GM18511 (cell line): ENCODE results near the gene GTF3C4.

Experiments used
- ATAC-seq: cut with Tn5 transposase; IDR thresholded peaks from one replicate; pipeline ENCODE4 v1.9.1; 2021; ENCODE audit warnings: mild to moderate bottlenecking, moderate library complexity; ENCODE audit not compliant: unreplicated experiment

The GTF3C4 gene

GRCh38 chr9:132730054-132731033 is 60.1 kb downstream of the GTF3C4 start:
- no peak for ATAC-seq

DNA sequence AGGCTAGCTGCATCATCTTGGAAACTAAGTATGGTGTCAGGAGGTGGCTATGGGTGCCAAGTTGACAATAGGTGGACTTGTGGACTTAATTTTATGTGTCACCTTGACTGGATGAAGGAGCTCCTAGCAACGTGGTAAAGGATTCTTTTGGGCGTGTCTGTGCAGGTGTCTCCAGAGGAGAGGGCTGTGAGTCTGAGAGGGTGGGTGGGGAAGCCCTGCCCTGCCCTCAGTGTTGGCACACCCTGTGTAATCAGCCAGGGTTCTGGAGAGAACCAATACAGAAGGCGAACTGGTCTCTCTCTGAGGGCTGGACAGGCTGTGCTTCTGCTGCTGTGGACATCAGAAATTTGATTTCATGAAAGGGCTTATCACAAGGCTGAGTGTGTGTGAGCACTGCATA is 61.0 kb downstream of the GTF3C4 start:
- no peak for ATAC-seq

- ATAC-seq, result no peak
Measured at GRCh38 chr9:132732326-132733259, 62.3 kb downstream of the GTF3C4 start.

- ATAC-seq, result no peak
Measured at GRCh38 chr9:132733260-132733815, 63.1 kb downstream of the GTF3C4 start.

DNA sequence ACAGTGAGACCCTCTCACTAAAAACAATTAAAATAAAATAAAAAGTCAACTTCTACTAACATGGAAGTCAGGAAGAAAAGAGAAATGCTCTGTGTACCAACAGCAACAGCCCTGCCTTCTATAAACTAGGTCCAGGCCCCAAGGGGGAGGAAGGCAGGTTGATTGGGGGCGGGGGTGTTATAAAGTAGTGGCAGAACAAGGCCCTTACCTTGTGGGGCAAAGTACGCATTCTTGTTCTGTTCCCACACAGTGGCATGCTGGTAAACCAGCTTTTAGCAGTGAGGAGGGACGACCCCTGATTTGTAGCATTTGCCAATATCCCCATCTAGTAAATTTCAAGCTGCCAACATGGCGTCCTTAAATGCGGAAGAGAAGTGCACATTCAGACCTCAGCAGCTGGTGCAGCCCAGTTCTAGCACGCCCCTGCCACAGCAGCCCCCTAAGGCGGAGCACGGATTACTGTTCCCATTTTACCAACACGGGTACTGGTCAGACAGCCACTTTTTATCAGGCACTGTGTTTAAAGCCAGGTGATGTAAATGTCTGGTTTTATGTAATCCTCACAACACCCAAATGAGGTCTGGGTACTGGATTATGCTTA is 69.5 kb downstream of the GTF3C4 start:
- ATAC-seq, result no peak

GRCh38 chr9:132740526-132741309 is 70.5 kb downstream of the GTF3C4 start:
- no peak for ATAC-seq

GRCh38 chr9:132742821-132743311 is 72.6 kb downstream of the GTF3C4 start:
- no peak for ATAC-seq

GRCh38 chr9:132743931-132744479 is 73.7 kb downstream of the GTF3C4 start:
- no peak for ATAC-seq
